NOMO-1 treated with DMSO at 0.1 percent for 48 hours (cell line): Measurements from ENCODE around the gene CCDC40.
"Not testable (repeated sequence)": the region's sequence is repeated elsewhere in the genome, so short reads cannot be mapped to it uniquely, and the experiment has no call there.

Experiments used
- DNase-seq: peaks from one replicate; lab custom pipeline; 2025; ENCODE audit not compliant: unreplicated experiment; lab: John Stamatoyannopoulos, UW

The CCDC40 gene

GRCh38 chr17:80035937-80036714, at the start of gene CCDC40:
Gene CCDC40 (plus strand): TSS chr17:80036642. CDS start chr17:80036663, 21 bp downstream.
- peak; percentile 54 for DNase-seq

- DNase-seq: no peak
Observed at GRCh38 chr17:79987187-79987934, 49.1 kb upstream of the CCDC40 start.

- DNase-seq: no peak
Observed at GRCh38 chr17:79987935-79988184, 48.6 kb upstream of the CCDC40 start.

- DNase-seq: no peak
Observed at GRCh38 chr17:79988185-79988971, 48.1 kb upstream of the CCDC40 start.

- DNase-seq: no peak
Observed at GRCh38 chr17:79989106-79989835, 47.2 kb upstream of the CCDC40 start.

- no peak for DNase-seq
Observed at GRCh38 chr17:79990051-79990592, 46.3 kb upstream of the CCDC40 start.

- DNase-seq: no peak
Observed at GRCh38 chr17:79990704-79991103, 45.7 kb upstream of the CCDC40 start.

GRCh38 chr17:79991140-79991923, 45.1 kb upstream of the CCDC40 start:
- DNase-seq: peak; percentile 72

GRCh38 chr17:79991924-79992648, 44.4 kb upstream of the CCDC40 start:
- DNase-seq: no peak

GRCh38 chr17:79992649-79993389, 43.6 kb upstream of the CCDC40 start:
- no peak for DNase-seq

GRCh38 chr17:79993390-79994227, 42.8 kb upstream of the CCDC40 start:
- DNase-seq: peak; percentile 91

- DNase-seq: not testable (repeated sequence)
Observed at GRCh38 chr17:79994228-79994569, 42.2 kb upstream of the CCDC40 start.

GRCh38 chr17:79994602-79995001, 41.8 kb upstream of the CCDC40 start:
- no peak for DNase-seq

- no peak for DNase-seq
Observed at GRCh38 chr17:79995696-79996095, 40.7 kb upstream of the CCDC40 start.

GRCh38 chr17:79996291-79996690, 40.2 kb upstream of the CCDC40 start:
- DNase-seq: peak; percentile 16

- DNase-seq: peak; percentile 94
Observed at GRCh38 chr17:79997011-79997660, 39.3 kb upstream of the CCDC40 start.

GRCh38 chr17:80000136-80000535, 36.3 kb upstream of the CCDC40 start:
- no peak for DNase-seq
